H9 (cell line): ENCODE results near the gene AIFM2. TPM values are rescaled to one million over a fixed set of nuclear protein-coding genes. Genes with fewer than 3 reads are reported as not detected.

ENCODE experiments used
- DNase-seq: peaks from one replicate; pipeline ENCODE4 v3.0.0-alpha.2; 2017
- H2AFZ ChIP-seq: one replicate; pipeline ENCODE4 v1.6.1; 2013; ENCODE audit warnings: mild to moderate bottlenecking, low read length, control low read depth, moderate library complexity
- H2AK5ac ChIP-seq: 2 replicates; pipeline ENCODE4 v1.6.1; 2013; ENCODE audit warnings: low read length, control low read depth, mixed read lengths; ENCODE audit not compliant: insufficient read length
- H2BK120ac ChIP-seq: one replicate; pipeline ENCODE4 v1.6.1; 2013; ENCODE audit warnings: low read depth, mild to moderate bottlenecking, low read length, control low read depth, inconsistent platforms; ENCODE audit not compliant: poor library complexity, severe bottlenecking
- H2BK12ac ChIP-seq: 2 replicates; pipeline ENCODE4 v1.6.1; 2013; ENCODE audit warnings: low read length, control low read depth, mixed read lengths, low read depth; ENCODE audit not compliant: insufficient read length
- H2BK15ac ChIP-seq: 2 replicates; pipeline ENCODE4 v1.6.1; 2013; ENCODE audit warnings: low read depth, low read length, control low read depth
- H2BK20ac ChIP-seq: one replicate; pipeline ENCODE4 v1.6.1; 2013; ENCODE audit warnings: low read depth, mild to moderate bottlenecking, low read length, control low read depth, inconsistent platforms; ENCODE audit not compliant: poor library complexity, severe bottlenecking
- H2BK5ac ChIP-seq: 2 replicates; pipeline ENCODE4 v1.6.1; 2013; ENCODE audit warnings: low read length, control low read depth, mixed read lengths; ENCODE audit not compliant: insufficient read length
- H3K14ac ChIP-seq: 2 replicates; pipeline ENCODE4 v1.6.1; 2013; ENCODE audit warnings: low read length, control low read depth; ENCODE audit not compliant: insufficient read depth
- H3K18ac ChIP-seq: 2 replicates; pipeline ENCODE4 v1.6.1; 2013; ENCODE audit warnings: low read depth, mild to moderate bottlenecking, mixed read lengths, low read length, control low read depth; ENCODE audit not compliant: insufficient read length
- H3K23ac ChIP-seq: 2 replicates; pipeline ENCODE4 v1.6.1; 2013; ENCODE audit warnings: low read length, control low read depth, mixed read lengths, low read depth; ENCODE audit not compliant: insufficient read length
- H3K23me2 ChIP-seq: 2 replicates; pipeline ENCODE4 v1.6.1; 2013; ENCODE audit warnings: low read depth, mild to moderate bottlenecking, mixed read lengths, low read length, control low read depth; ENCODE audit not compliant: insufficient read length, poor library complexity, severe bottlenecking
- H3K27ac ChIP-seq: 2 replicates; pipeline ENCODE4 v1.5.1; 2013; ENCODE audit warnings: low read length, control low read depth, mixed read lengths, low read depth; ENCODE audit not compliant: insufficient read length
- H3K27me3 ChIP-seq: 2 replicates; pipeline ENCODE4 v1.6.1; 2013; ENCODE audit warnings: low read length, control low read depth, inconsistent platforms; ENCODE audit not compliant: insufficient read depth
- H3K4ac ChIP-seq: 2 replicates; pipeline ENCODE4 v1.6.1; 2013; ENCODE audit warnings: low read depth, mild to moderate bottlenecking, control low read depth, inconsistent platforms, low read length, moderate library complexity
- H3K4me1 ChIP-seq: 2 replicates; pipeline ENCODE4 v1.6.1; 2013; ENCODE audit warnings: low read length, control low read depth, inconsistent platforms; ENCODE audit not compliant: insufficient read depth
- H3K4me2 ChIP-seq: 2 replicates; pipeline ENCODE4 v1.6.1; 2013; ENCODE audit warnings: low read length, control low read depth, mixed read lengths; ENCODE audit not compliant: insufficient read length, insufficient read depth
- H3K56ac ChIP-seq: 2 replicates; pipeline ENCODE4 v1.6.1; 2013; ENCODE audit warnings: low read depth, mild to moderate bottlenecking, mixed read lengths, low read length, control low read depth; ENCODE audit not compliant: insufficient read length
- H3K79me1 ChIP-seq: 2 replicates; pipeline ENCODE4 v1.6.1; 2013; ENCODE audit warnings: low read depth, mild to moderate bottlenecking, moderate library complexity, low read length, control low read depth, inconsistent platforms; ENCODE audit not compliant: insufficient read depth, poor library complexity, severe bottlenecking
- H3K79me2 ChIP-seq: 2 replicates; pipeline ENCODE4 v1.6.1; 2013; ENCODE audit warnings: low read length, control low read depth, inconsistent platforms; ENCODE audit not compliant: insufficient read depth
- H3K9ac ChIP-seq: 2 replicates; pipeline ENCODE4 v1.6.1; 2013; ENCODE audit warnings: low read length, control low read depth, mixed read lengths; ENCODE audit not compliant: insufficient read length; ENCODE audit errors: extremely low read depth
- H3K9me3 ChIP-seq: one replicate; pipeline ENCODE4 v1.6.1; 2013; ENCODE audit warnings: low read depth, low read length, inconsistent platforms; ENCODE audit not compliant: control insufficient read depth
- H3T11ph ChIP-seq: one replicate; pipeline ENCODE4 v1.6.1; 2013; ENCODE audit warnings: mild to moderate bottlenecking, low read length, control low read depth, inconsistent platforms
- H4K20me1 ChIP-seq: one replicate; pipeline ENCODE4 v1.6.1; 2013; ENCODE audit not compliant: control insufficient read depth, insufficient read length, insufficient read depth
- H4K5ac ChIP-seq: 2 replicates; pipeline ENCODE4 v1.6.1; 2013; ENCODE audit warnings: low read depth, mild to moderate bottlenecking, mixed read lengths, low read length, control low read depth; ENCODE audit not compliant: insufficient read length
- H4K8ac ChIP-seq: replicated peaks from 2 replicates; pipeline ENCODE4 v1.6.1; 2013; ENCODE audit warnings: low read length, control low read depth, mixed read lengths, low read depth; ENCODE audit not compliant: insufficient read length
- H4K91ac ChIP-seq: 2 replicates; pipeline ENCODE4 v1.6.1; 2013; ENCODE audit warnings: low read depth, mild to moderate bottlenecking, moderate library complexity, mixed read lengths, low read length, control low read depth; ENCODE audit not compliant: insufficient read length
- H3K27ac Mint-ChIP-seq, 3 experiments: 2 replicates in 2 of 3; 3 replicates in 1 of 3; pipeline ENCODE4 v1.8.0; 2020 to 2021; ENCODE audit warnings: mixed read lengths in 3 of 3, mild to moderate bottlenecking in 1 of 3, moderate library complexity in 1 of 3
- H3K27me3 Mint-ChIP-seq: 2 replicates; pipeline ENCODE4 v1.8.0; 2021; ENCODE audit warnings: low read depth, mild to moderate bottlenecking, moderate library complexity, mixed read lengths
- H3K36me3 Mint-ChIP-seq, 3 experiments: 2 replicates in 2 of 3; 3 replicates in 1 of 3; pipeline ENCODE4 v1.8.0; 2020 to 2021; ENCODE audit warnings: low read depth in 3 of 3, mixed read lengths in 3 of 3; ENCODE audit not compliant: insufficient read depth in 1 of 3
- H3K4me1 Mint-ChIP-seq, 2 experiments: 2 replicates each; pipeline ENCODE4 v1.8.0; 2020; ENCODE audit warnings: mixed read lengths in 2 of 2
- H3K4me3 Mint-ChIP-seq, 2 experiments: 2 replicates in 1 of 2; 3 replicates in 1 of 2; pipeline ENCODE4 v1.8.0; 2020 to 2021; ENCODE audit warnings: mild to moderate bottlenecking in 2 of 2, mixed read lengths in 2 of 2, moderate library complexity in 1 of 2
- H3K9me3 Mint-ChIP-seq, 2 experiments: 2 replicates in 1 of 2; 3 replicates in 1 of 2; pipeline ENCODE4 v1.8.0; 2020; ENCODE audit warnings: mild to moderate bottlenecking in 2 of 2, mixed read lengths in 2 of 2, moderate library complexity in 1 of 2
- WGBS: extraction: QIAGEN DNeasy Blood & Tissue Kit; methylation state at CpG from one replicate; pipeline ENCODE4 v1.1.7; 2013; ENCODE audit warnings: missing lambda C conversion rate, low lambda C conversion rate, mixed read lengths; ENCODE audit not compliant: insufficient read length; ENCODE audit errors: extremely low coverage; 5-methylcytosine and 5-hydroxymethylcytosine counted together
- total RNA-seq: library from RNA; stranded (reverse); gene quantifications from 2 replicates; pipeline ENCODE4 v1.2.1, GENCODE V29; 2021
- TF ChIP-seq, protein P1 (sequence below): fragments of 200-600 bp; sonication (generic); conservative IDR thresholded peaks from 3 replicates; pipeline ENCODE4 v1.8.0; 2021; ENCODE audit warnings: antibody characterized with exemption, mild to moderate bottlenecking

AIFM2 gene
- total RNA-seq, 1 experiment from 2014 or later, result 5.3 TPM

DNA sequence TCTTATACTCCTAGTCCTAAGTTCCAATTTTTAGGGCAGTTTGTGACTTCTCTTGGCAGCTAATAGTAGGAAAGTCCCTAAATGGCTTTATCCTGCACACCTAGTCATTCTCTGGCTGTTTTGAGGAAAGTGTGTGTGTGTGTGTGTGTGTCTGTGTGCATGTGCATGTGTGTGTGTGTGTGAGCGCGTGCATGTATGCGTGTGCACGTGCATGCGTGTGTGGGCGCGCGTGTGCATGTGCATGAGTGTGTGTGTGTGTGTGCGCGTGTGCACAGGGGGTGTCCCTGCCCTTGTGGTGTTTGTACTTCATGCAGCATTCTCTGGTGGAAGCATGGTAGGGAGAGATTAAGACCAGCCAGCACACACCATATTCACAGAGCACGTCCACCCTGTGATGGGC, 61.8 kb downstream of the AIFM2 start:
- DNase-seq, result no peak
- Histone ChIP-seq H2BK15ac (no peak overlapping the region), H2BK20ac (no peak overlapping the region), H3K23ac (no peak overlapping the region), H3K18ac (peak overlapping the region; percentile 50), H4K20me1 (no peaks in the 10 kb centered on the region), H4K91ac (no peak overlapping the region), H3K56ac (no peak overlapping the region), H2BK12ac (no peak overlapping the region), H3K23me2 (no peaks in the 10 kb centered on the region), H2BK5ac (no peak overlapping the region), H3K9me3 (no peaks in the 10 kb centered on the region), H3K4me1 (no peaks in the 10 kb centered on the region), H4K5ac (no peak overlapping the region), H3K27me3 (no peaks in the 10 kb centered on the region), H3K27ac (no peak overlapping the region), H3K79me2 (no peaks in the 10 kb centered on the region), H3K4ac (no peak overlapping the region), H3K4me2 (no peak overlapping the region), H3K14ac (no peak overlapping the region; the same call in 1 of the 2 replicates), H3K79me1 (no peaks in the 10 kb centered on the region), H3K9ac (no peak overlapping the region), H4K8ac (no peak overlapping the region), H2AFZ (no peak overlapping the region), H3T11ph (no peak overlapping the region), H2AK5ac (no peak overlapping the region), H2BK120ac (no peak overlapping the region)
- no CpG with 5 or more reads among the region's 11 CpGs for WGBS
- Mint-ChIP-seq H3K9me3 (no peaks in the 10 kb centered on the region), H3K36me3 (no peaks in the 10 kb centered on the region; a peak in 1 of 7 replicates), H3K27me3 (peaks cover 19% of the 10 kb centered on the region), H3K27ac (no peak overlapping the region), H3K4me3 (no peak overlapping the region), H3K4me1 (no peaks in the 10 kb centered on the region)
- TF ChIP-seq, protein P1, sequence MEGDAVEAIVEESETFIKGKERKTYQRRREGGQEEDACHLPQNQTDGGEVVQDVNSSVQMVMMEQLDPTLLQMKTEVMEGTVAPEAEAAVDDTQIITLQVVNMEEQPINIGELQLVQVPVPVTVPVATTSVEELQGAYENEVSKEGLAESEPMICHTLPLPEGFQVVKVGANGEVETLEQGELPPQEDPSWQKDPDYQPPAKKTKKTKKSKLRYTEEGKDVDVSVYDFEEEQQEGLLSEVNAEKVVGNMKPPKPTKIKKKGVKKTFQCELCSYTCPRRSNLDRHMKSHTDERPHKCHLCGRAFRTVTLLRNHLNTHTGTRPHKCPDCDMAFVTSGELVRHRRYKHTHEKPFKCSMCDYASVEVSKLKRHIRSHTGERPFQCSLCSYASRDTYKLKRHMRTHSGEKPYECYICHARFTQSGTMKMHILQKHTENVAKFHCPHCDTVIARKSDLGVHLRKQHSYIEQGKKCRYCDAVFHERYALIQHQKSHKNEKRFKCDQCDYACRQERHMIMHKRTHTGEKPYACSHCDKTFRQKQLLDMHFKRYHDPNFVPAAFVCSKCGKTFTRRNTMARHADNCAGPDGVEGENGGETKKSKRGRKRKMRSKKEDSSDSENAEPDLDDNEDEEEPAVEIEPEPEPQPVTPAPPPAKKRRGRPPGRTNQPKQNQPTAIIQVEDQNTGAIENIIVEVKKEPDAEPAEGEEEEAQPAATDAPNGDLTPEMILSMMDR, result no peak
